HG03457 (cell line): ENCODE results near the gene GAD2.

Experiments used
- ATAC-seq: cut with Tn5 transposase; IDR thresholded peaks from one replicate; pipeline ENCODE4 v1.9.1; 2021; ENCODE audit warnings: moderate number of reproducible peaks; ENCODE audit not compliant: unreplicated experiment

GAD2 gene

DNA sequence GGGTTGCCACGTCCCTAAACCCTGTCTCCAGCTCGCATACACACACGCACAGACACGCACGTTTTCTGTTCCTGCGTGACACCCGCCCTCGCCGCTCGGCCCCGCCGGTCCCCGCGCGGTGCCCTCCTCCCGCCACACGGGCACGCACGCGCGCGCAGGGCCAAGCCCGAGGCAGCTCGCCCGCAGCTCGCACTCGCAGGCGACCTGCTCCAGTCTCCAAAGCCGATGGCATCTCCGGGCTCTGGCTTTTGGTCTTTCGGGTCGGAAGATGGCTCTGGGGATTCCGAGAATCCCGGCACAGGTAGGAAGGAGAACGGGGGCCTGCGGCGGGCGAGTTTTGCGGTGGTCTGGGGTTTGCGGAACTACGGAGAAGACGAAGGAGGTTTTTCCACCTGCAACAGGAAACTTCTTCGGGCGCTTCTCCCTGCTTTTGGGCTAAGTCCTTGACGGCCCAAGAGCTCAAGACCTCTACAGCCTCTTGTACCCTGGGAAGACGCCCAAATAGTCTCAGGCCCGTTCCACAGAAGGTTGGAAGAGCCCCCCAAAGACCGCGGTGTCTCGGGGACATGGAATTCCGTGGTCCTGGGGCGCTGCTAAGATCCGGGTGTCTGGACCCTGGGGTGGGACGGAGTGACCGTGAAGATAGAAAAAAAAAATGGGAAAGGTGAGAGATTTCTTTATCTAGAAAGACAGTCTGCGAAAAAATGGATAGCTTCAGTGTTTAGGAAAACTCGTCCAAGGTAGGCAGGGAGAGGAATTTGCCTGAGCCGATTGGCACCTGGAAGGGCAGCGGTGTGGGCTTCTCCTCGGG lies at the start of gene GAD2:
GAD2 (plus strand) TSS at position 190 of the 811 bp plus-strand sequence; CDS start at position 226, 36 bp downstream.
- ATAC-seq, result no peak

DNA sequence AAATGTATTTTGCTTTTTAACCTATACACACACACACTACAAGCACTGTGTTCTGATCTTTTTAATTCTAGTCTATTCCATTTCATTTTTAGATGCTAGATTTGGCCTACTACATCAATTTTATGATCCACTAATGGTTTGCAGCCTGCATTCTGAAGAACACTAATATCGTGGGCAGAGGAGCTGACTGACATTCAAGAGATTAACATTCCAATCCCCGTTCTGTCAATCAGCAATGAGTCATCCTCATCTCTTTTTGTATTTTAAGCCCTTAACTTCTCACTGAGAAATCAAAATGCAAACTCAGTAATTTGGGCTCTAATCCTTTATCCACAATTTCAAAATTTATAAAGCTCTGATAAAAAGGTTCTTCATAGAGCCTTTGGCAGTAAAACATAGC lies 47.1 kb upstream of the GAD2 start:
- no peak for ATAC-seq

DNA sequence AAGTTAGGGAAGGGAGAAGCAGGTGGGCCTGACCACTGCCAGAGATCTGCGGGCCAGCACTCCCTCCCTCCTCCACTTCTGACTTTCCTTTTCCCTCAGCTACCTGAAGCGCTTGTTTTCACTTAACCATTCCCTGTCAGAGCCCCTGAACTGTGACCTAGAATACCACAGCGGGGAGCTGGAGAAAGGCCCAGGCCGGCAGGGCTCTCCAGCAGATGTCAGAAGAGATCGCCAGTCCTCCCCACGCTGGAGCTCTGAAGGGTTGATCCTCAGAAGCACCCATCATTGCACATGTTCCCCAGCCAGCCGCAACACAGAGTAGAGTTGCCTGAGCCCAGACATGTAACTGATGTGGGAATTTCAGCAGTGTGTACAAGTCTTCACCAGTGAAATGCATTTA lies 44.4 kb upstream of the GAD2 start:
- no peak for ATAC-seq

DNA sequence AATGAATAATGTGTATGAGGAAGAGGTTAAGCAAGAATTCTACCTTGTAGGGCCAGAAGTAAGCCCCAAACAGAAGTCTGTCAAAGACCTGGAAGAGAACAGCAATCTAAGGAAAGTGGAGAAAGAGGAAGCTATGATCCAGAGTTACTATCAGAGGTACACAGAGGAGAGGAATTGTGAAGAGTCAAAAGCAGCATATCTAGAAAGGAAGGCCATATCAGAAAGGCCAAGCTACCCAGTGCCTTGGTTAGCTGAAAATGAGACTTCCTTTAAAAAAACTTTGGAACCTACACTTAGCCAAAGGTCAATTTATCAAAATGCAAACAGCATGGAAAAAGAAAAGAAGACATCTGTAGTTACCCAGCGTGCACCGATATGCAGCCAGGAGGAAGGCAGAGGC lies 42.7 kb upstream of the GAD2 start:
- no peak for ATAC-seq

DNA sequence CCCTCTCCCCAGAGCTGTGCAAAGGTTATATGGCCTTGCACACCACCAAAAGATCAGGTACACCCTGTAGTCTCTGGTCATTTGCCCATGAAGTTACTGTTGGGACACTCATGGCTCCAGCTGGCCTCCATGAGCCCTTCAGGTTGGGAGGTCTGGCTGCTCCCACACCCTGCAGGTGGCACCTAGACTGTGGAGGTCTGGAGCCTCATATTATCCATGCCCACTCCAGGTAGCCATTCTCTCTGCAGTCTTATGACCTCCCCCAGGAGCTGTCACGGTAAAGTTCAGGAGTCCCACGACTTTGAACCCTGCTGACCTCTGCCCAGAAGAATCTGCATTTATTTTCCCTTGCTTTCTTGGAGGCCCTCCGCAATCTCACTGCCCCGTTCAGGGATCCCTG lies 39.2 kb upstream of the GAD2 start:
- no peak for ATAC-seq

DNA sequence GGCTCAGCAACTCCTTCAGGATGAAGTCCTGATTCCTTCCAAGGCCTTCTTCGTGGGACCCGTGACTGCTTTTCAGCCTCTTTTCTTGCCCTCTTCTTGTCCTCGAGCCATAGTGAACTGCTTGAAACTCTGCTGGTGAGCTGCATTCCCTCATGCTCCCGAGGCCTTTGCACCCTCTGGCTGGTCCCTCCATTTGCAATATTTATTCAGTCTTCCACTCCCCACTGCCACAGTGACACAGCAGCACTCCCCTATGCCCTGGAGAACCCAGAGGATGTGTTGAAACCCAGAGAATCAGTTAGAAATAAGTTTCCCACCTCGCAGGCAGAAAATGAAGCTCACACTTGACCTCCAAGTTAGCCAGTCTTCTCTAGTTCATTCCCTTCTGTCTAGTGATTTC lies 22.3 kb upstream of the GAD2 start:
- no peak for ATAC-seq

DNA sequence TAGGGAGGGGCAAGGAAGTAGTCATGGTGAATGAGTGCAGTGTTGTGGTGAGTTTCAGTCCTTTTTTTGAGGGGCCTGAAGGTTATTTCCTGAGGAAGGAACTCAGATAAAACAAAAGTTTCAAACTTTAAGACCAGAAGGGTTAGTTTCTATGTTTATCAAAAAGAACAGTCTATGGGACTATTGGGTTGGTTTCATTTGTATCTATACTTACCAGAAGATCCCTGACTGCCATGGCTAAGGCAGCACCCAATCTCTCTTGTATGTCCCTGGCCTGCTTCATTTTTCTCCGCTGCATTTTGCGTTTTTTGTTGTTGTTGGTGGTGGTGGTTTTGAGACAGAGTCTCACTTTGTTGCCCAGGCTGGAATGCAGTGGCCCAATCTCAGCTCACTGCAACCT lies 19.3 kb upstream of the GAD2 start:
- no peak for ATAC-seq

DNA sequence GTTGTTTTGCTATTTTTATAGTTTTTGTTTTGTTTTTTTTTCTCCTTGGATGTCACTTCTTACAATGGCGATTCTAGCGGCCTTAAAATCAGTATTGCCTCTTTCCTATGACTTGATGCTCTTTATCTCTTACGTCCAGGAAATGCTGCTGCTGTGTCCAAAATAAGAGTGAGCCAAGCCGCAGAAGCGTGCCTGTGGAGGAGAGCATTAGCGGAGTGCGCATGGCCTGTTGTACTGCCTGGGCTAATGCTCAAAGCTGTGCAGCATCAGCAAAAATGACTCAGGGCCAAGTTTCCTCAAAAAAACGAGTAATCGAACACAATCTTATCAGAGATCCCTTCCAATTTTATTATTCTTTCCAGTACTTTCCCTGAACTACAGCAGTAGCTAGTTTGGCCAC lies 18.5 kb upstream of the GAD2 start:
- no peak for ATAC-seq

DNA sequence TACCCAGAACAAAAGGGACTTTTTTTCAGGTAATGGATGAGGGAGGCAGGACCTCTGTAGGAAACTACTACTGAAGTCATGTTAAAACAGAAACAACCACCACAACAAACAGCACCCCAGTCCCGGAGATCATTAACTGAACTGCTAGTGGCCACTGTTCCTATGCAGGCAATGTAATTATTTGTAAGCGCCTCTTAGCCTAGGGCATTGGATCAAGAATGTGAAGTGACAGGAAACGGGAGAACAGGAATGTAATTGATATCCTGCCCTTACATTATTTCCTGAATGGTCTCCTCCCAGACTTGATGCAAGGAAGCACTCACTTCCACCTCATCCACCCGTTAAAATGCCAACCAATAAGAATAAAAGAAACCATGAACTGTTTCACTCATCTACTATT lies 16.7 kb upstream of the GAD2 start:
- ATAC-seq, result no peak

GRCh38 chr10:26205223-26205622 lies 11.4 kb upstream of the GAD2 start:
- no peak for ATAC-seq

DNA sequence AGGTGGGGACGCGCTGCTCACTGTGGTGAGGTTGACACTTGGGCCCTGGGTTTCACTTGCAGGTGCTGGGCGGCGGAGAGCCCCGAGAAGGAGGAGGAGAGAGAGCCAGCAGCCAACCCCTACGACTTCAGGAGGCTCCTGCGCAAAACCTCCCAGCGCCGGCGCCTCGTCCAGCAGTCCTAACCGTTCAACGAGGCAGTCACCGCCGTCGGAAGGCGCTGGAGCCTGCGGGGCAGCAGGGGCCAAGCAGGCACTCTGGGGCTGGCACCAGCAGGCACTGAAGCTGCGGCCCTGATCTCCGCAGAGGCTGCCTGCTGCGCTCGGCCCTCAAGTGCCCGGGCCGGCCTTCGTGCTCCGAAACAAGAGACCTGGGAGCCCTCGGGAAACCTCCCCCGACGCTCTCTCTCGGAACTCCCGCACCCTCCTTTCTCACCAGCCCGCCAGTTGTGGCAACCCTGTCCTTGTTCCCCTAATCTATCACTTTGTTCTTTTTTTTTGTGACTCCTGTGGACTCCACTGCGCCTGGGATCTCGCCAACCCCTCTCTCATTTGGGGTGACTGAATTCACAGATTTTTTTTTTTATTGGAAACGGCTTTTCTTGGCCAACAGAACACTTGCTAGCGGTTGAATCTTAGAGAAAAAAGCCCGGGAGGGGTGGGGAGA lies 4.7 kb upstream of the GAD2 start:
- no peak for ATAC-seq

GRCh38 chr10:26212511-26212910 lies 4.1 kb upstream of the GAD2 start:
- ATAC-seq, result no peak

GRCh38 chr10:26213157-26213800 lies 3.3 kb upstream of the GAD2 start:
- ATAC-seq, result no peak

- no peak for ATAC-seq
These were observed 2.6 kb upstream of the GAD2 start for GRCh38 chr10:26214004-26214403.

- ATAC-seq, result no peak
These were observed 1.8 kb upstream of the GAD2 start for GRCh38 chr10:26214551-26215395.

DNA sequence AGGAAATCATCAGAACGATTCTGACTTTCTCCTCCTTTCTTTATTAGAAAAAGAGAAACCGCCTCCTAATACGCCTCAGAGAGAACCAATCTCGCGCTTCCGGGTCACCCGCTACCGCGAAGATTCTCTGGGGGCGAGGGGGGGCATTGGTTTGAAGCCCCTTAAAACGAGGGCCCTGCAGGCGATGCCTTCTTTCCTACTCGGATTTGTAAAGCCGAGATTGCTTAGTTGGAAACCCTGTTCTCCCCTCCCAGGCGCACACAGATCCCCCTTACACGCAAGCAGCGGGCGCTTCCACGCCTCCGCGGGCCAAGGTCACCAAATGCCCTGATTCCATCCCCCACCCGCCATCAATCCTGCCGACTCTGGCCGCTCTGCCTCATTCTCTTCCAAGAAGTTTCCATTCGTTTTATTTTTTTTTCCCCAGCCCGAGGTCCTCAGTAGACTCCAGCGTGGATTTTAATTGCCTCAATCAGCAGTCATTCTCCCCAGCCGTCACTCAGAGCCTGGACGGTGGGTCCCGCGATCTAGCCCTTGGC lies 1.1 kb upstream of the GAD2 start:
- ATAC-seq, result no peak

- no peak for ATAC-seq
These were observed 514 bp upstream of the GAD2 start for GRCh38 chr10:26215935-26216584.

- ATAC-seq, result no peak
These were observed 967 bp downstream of the GAD2 start for GRCh38 chr10:26217396-26218086.

DNA sequence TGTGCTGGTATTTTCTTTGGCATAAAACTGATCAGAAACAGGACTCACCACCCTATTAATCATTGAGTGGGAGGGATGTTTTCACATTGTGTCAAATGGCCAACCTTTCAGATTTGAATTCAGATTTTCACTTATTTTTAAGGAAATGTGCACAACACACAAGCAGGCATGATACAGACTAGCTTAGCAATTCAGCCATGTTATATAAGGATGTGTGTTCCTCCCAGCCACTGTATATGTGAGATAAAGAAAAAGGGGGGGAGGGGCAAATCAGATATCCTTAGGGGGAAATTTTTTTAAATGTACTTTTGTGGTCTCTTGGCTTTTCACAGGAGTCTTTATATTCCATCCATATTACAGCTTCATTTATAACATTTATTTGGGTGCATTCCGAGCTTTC lies 3.1 kb downstream of the GAD2 start:
- ATAC-seq, result no peak

- ATAC-seq, result no peak
These were observed 4.3 kb downstream of the GAD2 start for GRCh38 chr10:26220901-26221300.
